T47D (cell line): ENCODE results near the gene GRIK3.

Source experiments
- DNase-seq, 2 experiments: peaks; one replicate each; pipeline versions ENCODE4 v3.0.0 to v3.0.0-alpha.2; 2011 to 2012; ENCODE audit warnings: low read depth in 1 of 2, low spot score in 1 of 2
- JUND ChIP-seq: IDR thresholded peaks from 2 replicates; pipeline ENCODE4 v1.6.1; 2012; ENCODE audit warnings: low read depth
- in situ Hi-C: cut with HindIII; loops from 2 replicates; pipeline ENCODE4 v1.10.0; 2016; ENCODE audit warnings: low sequenced_read_pairs, low pct_unique_long_range_greater_than_20kb

The GRIK3 gene

DNA sequence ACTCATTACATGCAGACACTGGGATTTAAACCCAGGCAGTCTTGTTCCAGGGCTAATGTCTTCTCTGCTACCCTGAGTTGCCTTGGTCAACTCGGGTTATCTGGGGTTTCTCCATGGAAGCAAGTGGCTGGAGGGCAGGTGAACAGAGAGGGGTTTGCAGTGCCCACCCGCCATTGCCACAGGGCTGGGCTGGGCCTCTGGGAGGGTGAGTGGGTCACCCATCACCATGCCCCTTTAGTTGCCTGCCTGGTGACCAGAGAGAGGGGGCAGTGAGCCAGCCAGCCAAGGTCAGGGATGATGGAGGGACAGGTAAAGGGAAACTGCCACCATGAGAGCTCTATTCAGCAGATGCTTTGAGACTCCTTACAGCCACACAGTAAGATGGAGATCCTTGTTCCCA lies 53.2 kb downstream of the GRIK3 start:
- no peak for DNase-seq
- in situ Hi-C loops: no loop called here
- TF ChIP-seq JUND: no peak

DNA sequence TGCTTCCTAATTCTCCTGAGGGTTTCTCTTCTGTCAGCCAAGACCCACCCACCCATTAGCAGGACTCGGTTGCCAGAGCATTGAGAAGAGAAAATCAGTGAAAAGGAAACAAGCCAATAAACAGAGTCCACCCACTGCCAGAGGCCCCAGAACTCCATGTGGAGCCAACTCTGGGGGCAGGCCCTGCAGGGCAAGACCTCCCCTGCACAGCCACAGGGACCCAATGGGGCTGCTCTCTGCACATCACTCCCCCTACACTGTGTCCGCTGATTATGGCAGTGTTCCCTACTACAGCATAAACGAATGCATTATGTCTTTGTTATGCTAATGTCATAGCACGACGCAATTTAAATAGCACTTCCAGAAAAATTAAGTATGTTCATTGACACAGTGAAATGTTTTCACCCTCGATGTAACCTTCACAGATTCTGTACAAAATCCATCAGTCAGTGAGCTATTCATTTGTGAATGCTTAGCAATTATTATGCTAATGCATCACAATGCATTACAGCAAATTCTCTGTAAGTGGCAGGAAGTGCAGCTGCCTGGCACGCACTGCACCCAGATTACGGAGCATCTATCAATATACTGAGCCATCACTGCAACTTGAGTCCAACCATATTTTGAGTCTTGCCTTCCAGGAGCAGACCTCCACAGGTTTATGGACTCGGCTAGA lies 56.4 kb downstream of the GRIK3 start:
- DNase-seq: no peak
- in situ Hi-C loops: no loop called here
- no peak for TF ChIP-seq JUND

DNA sequence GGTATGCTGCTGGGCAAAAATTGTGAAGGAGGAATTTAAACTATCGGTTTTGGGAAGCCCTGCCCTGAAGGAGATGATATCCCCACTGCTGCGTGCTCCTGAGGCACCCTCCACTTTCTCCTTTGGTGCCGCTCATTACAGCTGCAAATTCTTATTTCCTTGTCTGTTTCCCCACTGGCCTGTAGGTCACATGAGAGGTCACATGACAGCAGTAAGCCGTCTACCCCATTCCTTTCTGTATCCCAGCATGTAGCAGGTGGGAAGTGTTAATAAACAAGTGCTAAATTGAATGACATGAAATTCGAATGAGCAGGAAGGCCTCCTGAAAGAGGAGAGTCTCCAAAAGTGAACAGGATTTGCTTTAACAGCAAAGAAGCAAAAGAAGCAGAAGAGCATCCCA lies 58.7 kb downstream of the GRIK3 start:
- no peak for TF ChIP-seq JUND
- DNase-seq: no peak
- in situ Hi-C loops: no loop called here

DNA sequence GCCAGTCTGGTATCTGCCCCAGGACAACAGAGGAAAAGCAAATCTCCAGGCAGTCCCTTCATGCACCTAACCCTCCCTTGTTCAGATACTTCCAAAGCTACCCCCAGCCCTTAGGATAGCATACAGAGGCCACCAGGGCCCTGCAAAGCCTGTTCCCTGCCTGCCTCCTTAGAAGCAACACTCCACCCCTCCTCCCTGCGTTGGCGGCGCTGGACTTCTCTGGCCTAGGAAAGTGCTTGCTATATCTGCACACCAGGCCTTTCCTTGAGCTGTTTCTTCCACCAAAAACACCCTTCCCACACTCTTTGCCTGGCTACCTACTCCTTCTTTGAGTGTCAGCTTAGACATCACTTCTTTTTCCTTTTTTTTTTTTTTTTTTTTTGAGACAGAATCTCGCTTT lies 61.3 kb downstream of the GRIK3 start:
- no peak for TF ChIP-seq JUND
- in situ Hi-C loops: no loop called here
- DNase-seq: no peak

DNA sequence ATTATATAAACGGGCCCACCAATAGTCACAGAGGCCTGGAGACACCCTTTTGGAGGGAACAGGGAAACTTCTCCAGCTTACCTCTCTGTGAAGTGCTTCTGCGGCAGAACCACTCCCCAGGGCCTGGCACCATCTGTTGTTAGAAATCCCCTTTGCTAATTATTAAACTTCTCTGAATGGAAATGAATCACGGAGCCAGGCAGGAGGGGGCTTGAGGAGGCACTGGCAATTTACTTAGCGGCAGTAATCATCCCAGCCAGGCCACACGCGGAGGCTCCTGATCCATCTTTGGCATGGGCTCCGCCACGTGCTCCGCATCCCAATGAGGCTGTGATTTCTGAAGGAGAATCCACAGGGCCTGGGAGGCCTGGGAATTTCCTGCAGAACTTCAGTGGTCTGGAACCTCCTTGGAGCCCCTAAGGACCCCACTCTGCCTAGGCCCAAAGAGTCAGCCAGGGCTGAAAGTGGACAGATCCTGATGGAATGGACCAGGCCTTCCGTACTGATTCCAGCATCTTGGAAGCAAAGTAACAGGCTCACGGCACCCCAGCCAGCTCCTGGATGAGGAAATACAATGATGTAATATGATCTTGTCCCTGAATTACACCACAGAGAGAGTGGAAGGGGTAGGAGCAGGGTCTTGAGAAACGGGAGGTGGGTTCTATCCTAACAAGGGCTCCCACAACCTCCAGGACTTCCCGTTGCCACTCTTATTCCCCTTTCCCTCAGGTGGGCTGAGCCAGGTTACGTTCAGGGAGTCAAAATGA lies 62.3 kb downstream of the GRIK3 start:
- in situ Hi-C loops: no loop called here
- no peak for TF ChIP-seq JUND
- no peak for DNase-seq

DNA sequence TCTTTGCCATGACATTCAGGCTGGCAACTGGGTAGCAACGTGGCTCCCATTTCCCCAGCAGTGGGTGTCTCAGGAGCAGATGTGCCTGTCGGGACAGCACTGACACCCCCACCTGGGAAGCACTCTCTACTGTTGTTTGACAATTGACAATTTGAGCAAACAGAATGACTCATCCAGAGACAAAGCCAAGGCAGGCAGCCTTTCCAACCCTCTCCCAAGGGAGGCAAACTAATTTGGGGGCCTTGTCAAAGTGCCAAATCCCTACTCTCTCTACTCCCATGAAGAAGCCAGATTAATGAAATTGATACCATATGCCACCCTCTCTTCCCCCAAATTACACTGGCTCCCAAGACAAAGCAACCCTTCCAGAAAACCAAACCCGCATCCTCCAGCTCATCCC lies 65.6 kb downstream of the GRIK3 start:
- peak in 1 of 2 experiments; percentile 31 for DNase-seq
- TF ChIP-seq JUND: no peak
- in situ Hi-C loops: no loop called here

DNA sequence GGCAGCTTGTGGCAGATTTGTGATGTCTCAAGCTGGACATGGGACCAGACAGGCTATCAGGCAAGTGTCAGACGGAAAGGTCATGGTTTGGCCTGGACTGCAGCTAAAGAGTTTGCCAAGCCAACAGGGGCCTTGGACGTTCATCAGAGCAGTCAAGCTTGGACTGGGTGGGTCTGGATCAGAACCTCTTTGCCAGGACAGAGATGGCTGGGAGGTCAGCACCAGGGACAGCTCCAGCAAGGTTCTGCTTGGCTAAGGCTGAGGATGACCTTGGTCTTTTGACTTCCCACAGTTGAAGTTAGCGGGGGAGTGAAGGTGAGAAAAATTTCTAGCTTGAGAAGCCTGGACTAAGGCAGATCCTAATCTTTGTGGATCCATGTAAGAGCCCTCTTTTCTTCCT lies 68.1 kb downstream of the GRIK3 start:
- no peak for TF ChIP-seq JUND
- DNase-seq: peak; percentile 34 to 57
- in situ Hi-C loops: no loop called here

DNA sequence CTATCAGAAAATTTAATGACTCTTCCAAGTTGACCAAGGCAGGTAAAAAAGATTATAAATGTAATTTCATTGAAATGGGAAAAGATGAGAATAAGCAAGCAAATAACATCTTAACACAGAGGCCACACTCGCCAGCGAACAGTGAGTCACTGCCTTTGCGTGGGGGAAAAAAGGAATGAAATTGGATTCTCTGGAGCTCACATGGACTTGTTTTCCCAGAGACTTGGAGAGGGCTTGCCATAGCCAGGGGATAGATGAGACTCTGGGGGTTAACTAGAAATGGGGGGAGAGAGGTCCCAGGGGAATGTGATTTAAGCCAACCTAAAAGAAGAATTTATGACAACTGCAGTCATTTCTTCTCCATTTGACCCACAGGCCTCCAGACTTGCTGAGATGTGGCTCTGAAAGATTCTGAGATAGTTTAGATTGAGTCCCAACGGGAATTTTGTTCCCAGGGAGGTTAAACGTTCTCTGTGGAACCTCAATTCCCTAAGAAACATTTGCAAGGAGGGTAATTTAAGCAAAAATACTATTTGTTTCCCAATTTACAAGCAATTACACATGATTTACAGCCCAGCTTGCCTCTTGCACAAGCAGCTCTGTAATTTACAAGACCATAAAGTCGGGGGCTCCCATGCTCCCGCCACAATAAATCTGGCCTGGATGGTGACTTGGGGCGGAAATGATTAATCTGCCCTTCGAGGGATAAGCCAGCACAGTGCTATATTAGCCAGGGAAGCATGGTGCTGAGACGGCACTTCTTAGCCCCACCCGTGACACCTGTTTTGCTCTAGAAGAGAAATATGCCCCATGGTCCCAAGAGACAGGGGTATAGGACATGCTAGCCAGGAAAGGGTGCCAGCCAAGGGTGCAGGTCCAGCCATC lies 68.8 kb downstream of the GRIK3 start:
- no peak for DNase-seq
- no peak for TF ChIP-seq JUND
- in situ Hi-C loops: no loop called here

DNA sequence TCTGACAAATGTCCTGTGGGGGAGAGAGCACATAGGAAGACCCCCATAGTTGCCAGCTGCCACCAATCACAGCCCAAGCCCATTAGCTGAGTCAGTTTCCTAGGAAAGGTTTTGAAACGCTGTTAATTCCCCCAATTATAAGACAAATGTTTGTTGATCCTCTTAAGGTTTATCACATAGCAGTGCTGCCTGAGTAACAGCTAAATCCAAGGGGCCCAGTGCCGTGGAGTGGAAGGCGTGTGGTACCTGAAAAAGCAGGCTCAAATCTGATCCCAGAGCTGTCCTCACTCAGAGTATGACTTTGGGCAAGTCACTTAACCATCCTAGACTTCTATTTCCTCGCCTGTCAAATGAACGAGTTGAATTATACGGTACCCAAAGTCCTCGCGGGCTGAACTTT lies 69.5 kb downstream of the GRIK3 start:
- TF ChIP-seq JUND: no peak
- no peak for DNase-seq
- in situ Hi-C loops: no loop called here

DNA sequence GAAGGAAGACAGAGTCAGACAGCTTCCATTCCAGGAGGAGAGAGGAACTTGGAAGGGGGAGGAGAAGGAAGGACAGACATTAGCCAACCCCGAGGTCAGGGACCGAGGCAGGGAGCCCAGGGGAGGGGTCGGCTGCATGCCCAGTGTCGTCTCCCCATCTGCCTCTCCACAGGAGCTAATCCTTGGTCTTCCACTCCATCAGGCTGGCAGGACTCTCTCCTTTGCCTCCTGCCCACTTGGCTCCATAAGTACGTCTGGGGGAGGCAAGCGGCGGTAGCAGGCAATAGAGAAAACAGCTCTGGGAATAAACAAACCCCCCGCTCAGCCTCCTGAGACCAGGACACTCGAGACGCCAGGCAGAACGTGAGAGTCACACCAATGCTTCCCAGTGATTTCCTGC lies 71.3 kb downstream of the GRIK3 start:
- in situ Hi-C loops: no loop called here
- TF ChIP-seq JUND: no peak
- no peak for DNase-seq

DNA sequence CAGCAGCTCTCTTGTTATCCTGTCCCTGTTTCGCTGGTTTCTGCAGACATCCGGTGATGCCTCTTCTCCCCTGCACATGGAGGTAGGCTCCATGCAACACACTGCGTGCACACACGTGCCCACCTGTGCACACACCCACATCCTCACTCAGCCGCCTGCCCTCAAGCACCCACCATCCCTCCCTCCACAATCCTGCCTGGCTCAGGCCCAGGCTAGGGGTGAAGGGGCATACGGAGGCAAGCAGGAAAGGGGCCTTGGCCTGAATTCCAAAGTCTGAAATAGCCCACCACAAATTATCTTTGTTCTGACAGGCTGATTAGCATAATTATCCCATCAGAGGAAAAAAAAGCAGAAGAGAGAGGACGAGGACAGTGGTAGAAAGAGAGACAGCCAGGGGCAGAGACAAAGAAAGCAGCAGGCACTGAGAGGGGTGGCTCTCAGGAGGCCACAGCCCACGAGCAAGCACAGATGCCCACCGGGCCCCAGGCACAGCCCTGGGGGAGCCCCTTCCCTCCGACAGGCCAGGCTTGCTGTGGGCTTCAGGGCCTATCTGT lies 73.2 kb downstream of the GRIK3 start:
- no peak for TF ChIP-seq JUND
- in situ Hi-C loops: no loop called here
- DNase-seq: no peak

DNA sequence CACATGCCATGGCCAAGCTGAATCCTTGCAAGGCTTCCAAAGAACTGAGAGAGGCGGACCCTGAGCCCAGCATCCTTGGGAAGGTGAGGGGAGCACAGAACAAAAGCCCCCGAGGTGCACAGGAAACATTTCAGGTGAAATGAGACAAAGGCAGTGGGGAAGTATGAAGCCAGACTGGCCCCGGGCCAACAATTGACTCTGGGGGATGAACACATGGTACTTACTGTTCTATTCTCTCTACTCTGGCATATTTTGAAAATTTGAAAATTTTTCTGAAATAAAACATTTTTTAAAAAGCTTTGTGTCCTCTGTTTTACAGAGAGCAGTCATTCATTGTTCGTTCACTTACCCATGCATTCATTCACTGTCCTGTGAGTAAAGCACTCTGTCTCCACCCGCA lies 77.7 kb downstream of the GRIK3 start:
- in situ Hi-C loops: no loop called here
- DNase-seq: no peak
- no peak for TF ChIP-seq JUND

DNA sequence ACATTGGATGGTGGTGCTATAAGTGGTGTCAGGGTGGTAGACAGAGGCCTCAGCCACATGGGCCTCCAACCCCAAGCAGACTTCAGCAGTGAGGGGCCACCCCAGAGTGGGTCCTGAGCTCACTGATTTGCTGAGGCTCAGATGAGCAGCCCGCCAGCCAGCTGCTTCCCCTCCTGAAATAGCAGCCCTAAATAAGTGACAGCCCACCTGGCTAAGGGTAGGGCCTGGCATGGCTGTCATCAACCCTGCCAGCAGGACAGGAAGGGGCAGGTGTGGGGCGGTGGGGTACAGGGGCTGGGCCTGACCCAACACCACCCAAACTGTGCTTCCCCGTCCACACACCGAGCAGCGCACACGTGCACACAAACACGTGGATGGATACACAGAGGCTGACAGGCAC lies 79.3 kb downstream of the GRIK3 start:
- no peak for DNase-seq
- TF ChIP-seq JUND: no peak
- in situ Hi-C loops: no loop called here
